C1 segment of cervical spinal cord (tissue), 14 donors: ENCODE data around the gene TRIM33.
"Not testable (repeated sequence)": the region's sequence is repeated elsewhere in the genome, so short reads cannot be mapped to it uniquely, and the experiment has no call there.

Experiments used
- DNase-seq, 14 donors: peaks; one replicate each; lab custom pipeline; 2025; lab: John Stamatoyannopoulos, UW

Gene TRIM33

GRCh38 chr1:114423455-114423854 lies 87.5 kb downstream of the TRIM33 start:
- DNase-seq: no peak

GRCh38 chr1:114418948-114419347 lies 92.1 kb downstream of the TRIM33 start:
- not testable (repeated sequence) for DNase-seq

- DNase-seq: no peak
Measured at GRCh38 chr1:114397601-114398000, 113.4 kb downstream of the TRIM33 start.

GRCh38 chr1:114395863-114396262 lies 115.1 kb downstream of the TRIM33 start:
- no peak for DNase-seq

GRCh38 chr1:114390960-114391359 lies 120.0 kb downstream of the TRIM33 start:
- DNase-seq: no peak

- DNase-seq: peak in 1 of 14 donors; percentile 20
Measured at GRCh38 chr1:114390361-114390760, 120.6 kb downstream of the TRIM33 start.

- no peak for DNase-seq
Measured at GRCh38 chr1:114388432-114389003, 122.5 kb downstream of the TRIM33 start.

GRCh38 chr1:114387585-114387984 lies 123.4 kb downstream of the TRIM33 start:
- not testable (repeated sequence) for DNase-seq

- no peak for DNase-seq
Measured at GRCh38 chr1:114387010-114387360, 124.0 kb downstream of the TRIM33 start.

GRCh38 chr1:114386129-114387009 lies 124.6 kb downstream of the TRIM33 start:
- no peak for DNase-seq

- no peak for DNase-seq
Measured at GRCh38 chr1:114384922-114385321, 126.1 kb downstream of the TRIM33 start.

- no peak for DNase-seq
Measured at GRCh38 chr1:114379987-114380386, 131.0 kb downstream of the TRIM33 start.

- DNase-seq: no peak
Measured at GRCh38 chr1:114379358-114379757, 131.6 kb downstream of the TRIM33 start.

- no peak for DNase-seq
Measured at GRCh38 chr1:114377356-114377755, 133.6 kb downstream of the TRIM33 start.

GRCh38 chr1:114369930-114370329 lies 141.1 kb downstream of the TRIM33 start:
- DNase-seq: no peak

GRCh38 chr1:114369266-114369919 lies 141.6 kb downstream of the TRIM33 start:
- not testable (repeated sequence) for DNase-seq

GRCh38 chr1:114368560-114369255 lies 142.3 kb downstream of the TRIM33 start:
- DNase-seq: no peak

- no peak for DNase-seq
Measured at GRCh38 chr1:114367810-114368209, 143.2 kb downstream of the TRIM33 start.

GRCh38 chr1:114363230-114363629 lies 147.8 kb downstream of the TRIM33 start:
- not testable (repeated sequence) for DNase-seq

- DNase-seq: no peak
Measured at GRCh38 chr1:114359791-114360190, 151.2 kb downstream of the TRIM33 start.

GRCh38 chr1:114355240-114355639 lies 155.8 kb downstream of the TRIM33 start:
- DNase-seq: no peak

GRCh38 chr1:114353262-114353661 lies 157.7 kb downstream of the TRIM33 start:
- DNase-seq: peak in 2 of 14 donors; percentile 10 to 86
